CD4-positive, alpha-beta T cell treated with Interleukin-15 for 4 hours (primary cell): ENCODE results near the gene DUSP21.
"Not testable (repeated sequence)": the region's sequence is repeated elsewhere in the genome, so short reads cannot be mapped to it uniquely, and the experiment has no call there.

Experiments used
- DNase-seq: peaks from one replicate; pipeline ENCODE4 v3.0.0-alpha.2; 2020; ENCODE audit warnings: low spot score

Gene DUSP21

GRCh38 chrX:44876086-44876485, 32.3 kb downstream of the DUSP21 start:
- no peak for DNase-seq

DNA sequence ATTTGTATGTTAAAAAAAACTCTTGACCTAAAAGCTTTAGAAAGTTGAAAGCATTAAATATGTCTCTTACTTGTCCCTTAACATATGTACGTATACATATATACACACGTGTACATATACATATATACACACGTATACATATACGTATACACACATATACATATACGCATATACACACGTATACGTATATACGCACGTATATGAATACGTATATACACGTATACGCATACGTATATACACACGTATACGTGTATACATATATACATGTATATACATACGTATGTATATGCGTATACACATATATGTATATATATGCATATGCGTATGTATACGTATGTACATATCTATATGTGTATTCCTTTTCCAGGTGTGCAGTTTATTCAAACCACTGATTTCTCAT, 32.9 kb downstream of the DUSP21 start:
- no peak for DNase-seq

- no peak for DNase-seq
Measured at GRCh38 chrX:44878780-44879179, 35.0 kb downstream of the DUSP21 start.

GRCh38 chrX:44881549-44881948, 37.7 kb downstream of the DUSP21 start:
- DNase-seq, result no peak

- DNase-seq, result no peak
Measured at GRCh38 chrX:44882635-44883034, 38.8 kb downstream of the DUSP21 start.

GRCh38 chrX:44884944-44885343, 41.1 kb downstream of the DUSP21 start:
- DNase-seq, result no peak

- DNase-seq, result no peak
Measured at GRCh38 chrX:44889824-44890223, 46.0 kb downstream of the DUSP21 start.

GRCh38 chrX:44890247-44890646, 46.4 kb downstream of the DUSP21 start:
- no peak for DNase-seq

DNA sequence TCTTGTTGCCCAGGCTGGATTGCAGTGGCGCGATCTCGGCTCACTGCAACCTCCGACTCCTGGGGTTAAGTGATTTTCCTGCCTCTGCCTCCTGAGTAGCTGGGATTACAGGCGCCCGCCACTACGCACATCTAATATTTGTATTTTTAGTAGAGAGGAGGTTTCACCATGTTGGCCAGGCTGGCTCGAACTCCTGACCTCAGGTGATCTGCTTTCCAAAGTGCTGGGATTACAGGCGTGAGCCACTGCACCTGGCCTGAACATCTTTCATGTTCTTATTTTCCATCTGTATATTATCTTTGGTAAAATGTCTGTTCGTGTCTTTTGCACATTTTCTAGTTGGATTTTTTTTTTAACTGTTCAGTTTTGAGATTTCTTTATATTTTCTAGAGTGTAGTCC, 46.9 kb downstream of the DUSP21 start:
- not testable (repeated sequence) for DNase-seq

DNA sequence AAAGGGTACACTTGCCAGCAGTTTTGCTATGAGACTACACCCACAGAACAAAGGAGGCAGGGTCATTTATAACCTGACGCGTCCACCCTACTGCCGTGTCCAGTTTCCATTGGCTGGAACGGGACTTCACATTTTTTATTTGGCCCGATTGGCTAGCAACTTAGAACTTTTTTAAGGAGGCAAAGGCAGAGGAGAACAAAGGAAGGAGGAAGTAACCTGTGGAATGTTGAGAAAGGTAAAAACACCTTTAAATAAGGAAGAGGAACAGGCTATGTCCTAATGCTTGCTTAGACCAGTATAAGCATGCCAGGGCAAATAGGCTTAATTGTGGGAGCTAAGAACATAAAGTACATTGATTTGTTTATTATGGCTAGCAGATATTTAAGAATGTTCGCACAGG, 47.8 kb downstream of the DUSP21 start:
- DNase-seq, result no peak
